Loucy (cell line): ENCODE measurements around the gene ARSD.

Experiments
- H2AFZ ChIP-seq: fragments of 200-600 bp; sonication (generic); 2 replicates; pipeline ENCODE4 v1.6.0; 2016; ENCODE audit warnings: antibody characterized with exemption, mild to moderate bottlenecking, low read length, moderate library complexity
- H3F3A ChIP-seq: fragments of 200-600 bp; 2 replicates; pipeline ENCODE4 v1.6.0; 2016; ENCODE audit warnings: antibody characterized with exemption, low read depth, mild to moderate bottlenecking
- H3K27me3 ChIP-seq: fragments of 200-600 bp; sonication (generic); 2 replicates; pipeline ENCODE4 v1.6.1; 2014; ENCODE audit warnings: low read length, mild to moderate bottlenecking; ENCODE audit not compliant: insufficient read depth, poor library complexity, severe bottlenecking
- H3K36me3 ChIP-seq: fragments of 200-600 bp; sonication (generic); 2 replicates; pipeline ENCODE4 v1.6.1; 2016; ENCODE audit warnings: low read length; ENCODE audit not compliant: insufficient read depth
- H3K4me1 ChIP-seq: fragments of 200-600 bp; sonication (generic); 2 replicates; pipeline ENCODE4 v1.5.1; 2014; ENCODE audit warnings: low read length, mild to moderate bottlenecking; ENCODE audit not compliant: insufficient read depth, poor library complexity, severe bottlenecking
- H3K4me2 ChIP-seq: fragments of 200-600 bp; sonication (generic); 2 replicates; pipeline ENCODE4 v1.6.0; 2014; ENCODE audit warnings: antibody characterized with exemption, low read length, low read depth, mild to moderate bottlenecking; ENCODE audit not compliant: poor library complexity, severe bottlenecking
- H3K4me3 ChIP-seq: fragments of 200-600 bp; sonication (generic); 2 replicates; pipeline ENCODE4 v1.5.1; 2014; ENCODE audit warnings: low read length, mild to moderate bottlenecking, mixed read lengths; ENCODE audit not compliant: poor library complexity, severe bottlenecking
- H3K79me2 ChIP-seq: fragments of 200-600 bp; sonication (generic); 2 replicates; pipeline ENCODE4 v1.6.1; 2014; ENCODE audit warnings: low read length; ENCODE audit not compliant: insufficient read depth
- H3K9ac ChIP-seq: fragments of 200-600 bp; sonication (generic); 2 replicates; pipeline ENCODE4 v1.6.0; 2014; ENCODE audit warnings: mild to moderate bottlenecking, low read depth, low read length, moderate library complexity; ENCODE audit not compliant: poor library complexity, severe bottlenecking
- H3K9me2 ChIP-seq: fragments of 200-600 bp; sonication (generic); replicated peaks from 2 replicates; pipeline ENCODE4 v1.6.1; 2016; ENCODE audit warnings: low read depth, low read length, mixed read lengths
- H3K9me3 ChIP-seq: fragments of 200-600 bp; sonication (generic); 2 replicates; pipeline ENCODE4 v1.6.1; 2014; ENCODE audit warnings: mild to moderate bottlenecking, antibody characterized with exemption, low read length, low read depth; ENCODE audit not compliant: insufficient read depth
- H4K20me1 ChIP-seq: fragments of 200-600 bp; sonication (generic); 2 replicates; pipeline ENCODE4 v1.6.0; 2014; ENCODE audit warnings: antibody characterized with exemption, low read length, mild to moderate bottlenecking; ENCODE audit not compliant: insufficient read depth, poor library complexity, severe bottlenecking
- EZH2phosphoT487 ChIP-seq: fragments of 200-600 bp; IDR thresholded peaks from 2 replicates; pipeline ENCODE4 v1.6.1; 2018; ENCODE audit warnings: antibody characterized with exemption, mild to moderate bottlenecking, moderate library complexity, borderline replicate concordance
- TF ChIP-seq, protein P1 (sequence below): fragments of 200-600 bp; sonication (generic); conservative IDR thresholded peaks from 2 replicates; pipeline ENCODE4 v1.5.1; 2014; ENCODE audit warnings: mild to moderate bottlenecking, antibody characterized with exemption, low read length

Gene ARSD

DNA sequence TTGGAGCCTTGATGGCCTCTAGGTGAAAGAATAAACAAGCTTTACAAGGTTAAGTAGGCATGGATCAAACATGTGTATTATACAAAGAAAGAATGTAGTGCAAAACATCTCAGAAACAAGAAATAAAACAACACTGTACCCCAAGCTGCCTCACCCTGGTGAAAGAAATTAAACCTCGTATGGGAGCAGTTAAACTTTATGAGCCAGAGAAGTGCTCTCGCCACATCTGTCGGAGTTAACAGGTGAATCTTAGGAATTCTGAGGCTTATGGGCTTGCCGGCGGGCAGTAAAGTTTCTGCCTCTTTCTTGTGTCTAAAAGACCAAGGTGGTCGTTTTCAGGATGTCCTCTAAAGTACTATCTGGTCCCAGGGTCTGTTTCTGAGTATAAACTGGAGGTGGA, 43.3 kb upstream of the ARSD start:
- H3K9me3 ChIP-seq = no peaks in the 10 kb centered on the region

GRCh38 chrX:2969021-2969420, 39.9 kb upstream of the ARSD start:
- Histone ChIP-seq H2AFZ (no peak overlapping the region), H3K9ac (no peak overlapping the region), H3K4me3 (no peak overlapping the region), H3K9me3 (no peaks in the 10 kb centered on the region), H3K4me2 (no peak overlapping the region), H3K79me2 (no peaks in the 10 kb centered on the region), H3K27me3 (no peaks in the 10 kb centered on the region), H3F3A (no peaks in the 10 kb centered on the region), H3K4me1 (peaks cover 5% of the 10 kb centered on the region), H4K20me1 (no peaks in the 10 kb centered on the region), H3K36me3 (no peaks in the 10 kb centered on the region), H3K9me2 (no peaks in the 10 kb centered on the region)
- TF ChIP-seq EZH2phosphoT487 = no peak
- TF ChIP-seq, protein P1, sequence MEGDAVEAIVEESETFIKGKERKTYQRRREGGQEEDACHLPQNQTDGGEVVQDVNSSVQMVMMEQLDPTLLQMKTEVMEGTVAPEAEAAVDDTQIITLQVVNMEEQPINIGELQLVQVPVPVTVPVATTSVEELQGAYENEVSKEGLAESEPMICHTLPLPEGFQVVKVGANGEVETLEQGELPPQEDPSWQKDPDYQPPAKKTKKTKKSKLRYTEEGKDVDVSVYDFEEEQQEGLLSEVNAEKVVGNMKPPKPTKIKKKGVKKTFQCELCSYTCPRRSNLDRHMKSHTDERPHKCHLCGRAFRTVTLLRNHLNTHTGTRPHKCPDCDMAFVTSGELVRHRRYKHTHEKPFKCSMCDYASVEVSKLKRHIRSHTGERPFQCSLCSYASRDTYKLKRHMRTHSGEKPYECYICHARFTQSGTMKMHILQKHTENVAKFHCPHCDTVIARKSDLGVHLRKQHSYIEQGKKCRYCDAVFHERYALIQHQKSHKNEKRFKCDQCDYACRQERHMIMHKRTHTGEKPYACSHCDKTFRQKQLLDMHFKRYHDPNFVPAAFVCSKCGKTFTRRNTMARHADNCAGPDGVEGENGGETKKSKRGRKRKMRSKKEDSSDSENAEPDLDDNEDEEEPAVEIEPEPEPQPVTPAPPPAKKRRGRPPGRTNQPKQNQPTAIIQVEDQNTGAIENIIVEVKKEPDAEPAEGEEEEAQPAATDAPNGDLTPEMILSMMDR = no peak

More for the DNA sequence above, 43.3 kb upstream of the ARSD start:
- H3K36me3 ChIP-seq = no peaks in the 10 kb centered on the region
- H3K9ac ChIP-seq = no peak overlapping the region
- H4K20me1 ChIP-seq = no peaks in the 10 kb centered on the region
- no peaks in the 10 kb centered on the region for H3F3A ChIP-seq
- no peak overlapping the region for H2AFZ ChIP-seq
- no peak overlapping the region for H3K4me3 ChIP-seq
- TF ChIP-seq, protein P1 = no peak
- TF ChIP-seq EZH2phosphoT487 = no peak
- no peaks in the 10 kb centered on the region for H3K9me2 ChIP-seq
- no peaks in the 10 kb centered on the region for H3K79me2 ChIP-seq
- H3K4me1 ChIP-seq = peaks cover 5% of the 10 kb centered on the region
- no peak overlapping the region for H3K4me2 ChIP-seq
- H3K27me3 ChIP-seq = no peaks in the 10 kb centered on the region

- Histone ChIP-seq H3K4me3 (peak overlapping the region; percentile 51), H3K9ac (no peak overlapping the region), H3K4me2 (peak overlapping the region; percentile 64)
These were observed 39.1 kb upstream of the ARSD start for GRCh38 chrX:2967998-2968909.

More at GRCh38 chrX:2967998-2968909, 39.1 kb upstream of the ARSD start:
- Histone ChIP-seq H2AFZ (peak overlapping the region; percentile 78), H3K27me3 (no peaks in the 10 kb centered on the region), H3K36me3 (no peaks in the 10 kb centered on the region), H3K79me2 (no peaks in the 10 kb centered on the region), H3K9me3 (no peaks in the 10 kb centered on the region), H3K9me2 (no peaks in the 10 kb centered on the region), H3K4me1 (peaks cover 5% of the 10 kb centered on the region), H4K20me1 (no peaks in the 10 kb centered on the region), H3F3A (no peaks in the 10 kb centered on the region)
- TF ChIP-seq EZH2phosphoT487 = no peak
- TF ChIP-seq, protein P1 = no peak
